GM12878 (cell line): Measurements from ENCODE around the gene ANXA9. TPM values are rescaled to one million over a fixed set of nuclear protein-coding genes. Genes with fewer than 3 reads are reported as not detected.

Source experiments
- ATAC-seq: fragments of 200-7000 bp; cut with Tn5 transposase; 3 replicates; pipeline ENCODE4 v1.9.1; 2020; ENCODE audit warnings: mild to moderate bottlenecking, moderate library complexity
- BruUV-seq: library from RNA; stranded (reverse); fragments of 400-500 nt; replicated peaks from 2 replicates; lab custom pipeline; 2021; lab: Mats Ljungman, UMichigan
- CTCF ChIA-PET: fragments of 300-600 bp; sonication (Branson Sonifier 250); formaldehyde crosslinking; extraction: SDS; loops from one replicate; lab custom pipeline; 2021; ENCODE audit warnings: inconsistent platforms; lab: Yijun Ruan, JAX
- POLR2A ChIA-PET: fragments of 350-600 bp; formaldehyde crosslinking; extraction: SDS; loops from one replicate; lab custom pipeline; 2021; ENCODE audit warnings: inconsistent platforms; lab: Charles Lee
- RAD21 ChIA-PET: fragments of 300-600 bp; sonication (Branson Sonifier 250); formaldehyde crosslinking; loops from one replicate; lab custom pipeline; 2023; ENCODE audit warnings: antibody characterized with exemption; ENCODE audit not compliant: unreplicated experiment; lab: Charles Lee
- SMC1A ChIA-PET: fragments of 300-600 bp; sonication (Branson Sonifier 250); formaldehyde crosslinking; loops from one replicate; lab custom pipeline; 2023; ENCODE audit not compliant: unreplicated experiment, uncharacterized antibody; lab: Charles Lee
- DNase-seq: peaks from one replicate; pipeline ENCODE4 v3.0.0-alpha.2; 2011; ENCODE audit warnings: low read depth, low spot score
- FAIRE-seq: peaks from 3 replicates; lab custom pipeline; 2011; peaks lifted over from hg19 to GRCh38; lab: Jason Lieb, UNC
- H2AFZ ChIP-seq: 2 replicates; pipeline ENCODE4 v1.6.0; 2011; ENCODE audit warnings: low read depth, low read length, control low read depth; ENCODE audit not compliant: control insufficient read depth
- H3K27ac ChIP-seq: 2 replicates; pipeline ENCODE4 v1.5.1; 2011; ENCODE audit warnings: control low read depth; ENCODE audit not compliant: control insufficient read depth, insufficient read depth
- H3K27me3 ChIP-seq, 2 experiments: replicated peaks in 1 of 2; 2 replicates each; pipeline versions ENCODE4 v1.6.0 to v1.6.1; 2011; ENCODE audit warnings: low read length in 1 of 2; ENCODE audit not compliant: control insufficient read depth in 2 of 2, insufficient read depth in 2 of 2
- H3K36me3 ChIP-seq, 2 experiments: 2 replicates each; pipeline ENCODE4 v1.5.1; 2011; ENCODE audit warnings: low read length in 1 of 2; ENCODE audit not compliant: control insufficient read depth in 2 of 2, insufficient read depth in 2 of 2
- H3K4me1 ChIP-seq: 2 replicates; pipeline ENCODE4 v1.6.1; 2011; ENCODE audit warnings: mild to moderate bottlenecking, low read length, moderate library complexity, mixed read lengths; ENCODE audit not compliant: control insufficient read depth, insufficient read depth
- H3K4me2 ChIP-seq: 2 replicates; pipeline ENCODE4 v1.6.0; 2011; ENCODE audit warnings: control low read depth; ENCODE audit not compliant: control insufficient read depth, insufficient read depth
- H3K4me3 ChIP-seq: fragments of 200-600 bp; sonication (generic); 2 replicates; pipeline ENCODE4 v1.5.1; 2016
- H3K79me2 ChIP-seq: 2 replicates; pipeline ENCODE4 v1.6.0; 2011; ENCODE audit warnings: low read length; ENCODE audit not compliant: control insufficient read depth, insufficient read depth
- H3K9ac ChIP-seq: 2 replicates; pipeline ENCODE4 v1.8.0; 2011; ENCODE audit warnings: low read length, control low read depth, mixed read lengths; ENCODE audit not compliant: control insufficient read depth, insufficient read depth
- H3K9me3 ChIP-seq: replicated peaks from 3 replicates; pipeline ENCODE4 v1.5.1; 2011; ENCODE audit warnings: mild to moderate bottlenecking, low read length; ENCODE audit not compliant: control insufficient read depth, insufficient read depth
- H4K20me1 ChIP-seq: 2 replicates; pipeline ENCODE4 v1.6.0; 2011; ENCODE audit not compliant: control insufficient read depth, insufficient read depth
- BRCA1 ChIP-seq: IDR thresholded peaks from 2 replicates; pipeline ENCODE4 v1.6.1; 2011; ENCODE audit warnings: low read depth, low read length, improper control_type of control experiment
- CBX3 ChIP-seq: fragments of 200-600 bp; sonication (generic); IDR thresholded peaks from 2 replicates; pipeline ENCODE4 v1.6.1; 2016; ENCODE audit warnings: low read depth, borderline replicate concordance
- DPF2 ChIP-seq: fragments of 450-650 bp; IDR thresholded peaks from 2 replicates; pipeline ENCODE4 v1.6.1; 2017; ENCODE audit warnings: mild to moderate bottlenecking
- HDAC6 ChIP-seq: fragments of 200-600 bp; sonication (generic); IDR thresholded peaks from one replicate; pipeline ENCODE4 v1.8.0; 2017; ENCODE audit warnings: antibody characterized with exemption; ENCODE audit not compliant: unreplicated experiment
- IKZF2 ChIP-seq, 2 experiments: fragments of 450-650 bp; IDR thresholded peaks; 2 replicates each; pipeline ENCODE4 v1.6.1; 2017; ENCODE audit warnings: mild to moderate bottlenecking in 2 of 2, moderate library complexity in 2 of 2
- MEF2A ChIP-seq: IDR thresholded peaks from 2 replicates; pipeline ENCODE4 v1.6.1; 2011; ENCODE audit warnings: low read depth, mild to moderate bottlenecking, low read length, moderate library complexity; ENCODE audit not compliant: insufficient read depth
- POLR2A ChIP-seq: IDR thresholded peaks from 2 replicates; pipeline ENCODE4 v1.6.1; 2011; ENCODE audit warnings: low read depth, mild to moderate bottlenecking, low read length
- POU2F2 ChIP-seq: IDR thresholded peaks from 3 replicates; pipeline ENCODE4 v1.6.1; 2011; ENCODE audit warnings: low read depth, mild to moderate bottlenecking, low read length, borderline replicate concordance
- RELA ChIP-seq: fragments of 450-650 bp; IDR thresholded peaks from 2 replicates; pipeline ENCODE4 v1.8.0; 2014; ENCODE audit warnings: borderline replicate concordance; ENCODE audit not compliant: partially characterized antibody
- SMAD1 ChIP-seq: fragments of 450-650 bp; IDR thresholded peaks from 2 replicates; pipeline ENCODE4 v1.6.1; 2018; ENCODE audit warnings: mild to moderate bottlenecking, low read depth; ENCODE audit not compliant: partially characterized antibody
- SMAD5 ChIP-seq: IDR thresholded peaks from 2 replicates; pipeline ENCODE4 v1.6.1; 2016; ENCODE audit warnings: antibody characterized with exemption, low read depth
- STAT3 ChIP-seq: IDR thresholded peaks from 2 replicates; pipeline ENCODE4 v1.6.1; 2011; ENCODE audit warnings: low read depth, low read length, improper control_type of control experiment
- WGBS: methylation state at CpG from one replicate; pipeline ENCODE4 v1.1.6; 2016; ENCODE audit warnings: low lambda C conversion rate; ENCODE audit not compliant: insufficient replicate concordance, insufficient coverage; ENCODE audit errors: missing lambda C conversion rate; 5-methylcytosine and 5-hydroxymethylcytosine counted together
- in situ Hi-C: fragments of 300-500 bp; cut with MboI; formaldehyde crosslinking; loops from 9 replicates; pipeline ENCODE4 v1.14.3; 2018; ENCODE audit warnings: mixed read lengths
- intact Hi-C: fragments of 100-400 bp; cut with micrococcal nuclease; formaldehyde crosslinking; loops from one replicate; pipeline ENCODE4 v1.14.2; 2022; ENCODE audit not compliant: unreplicated experiment
- polyA plus RNA-seq, 11 experiments: library from polyadenylated mRNA; depleted of rRNA in 4 of 11; unstranded in 6 of 11; stranded (reverse) in 5 of 11; fragments of >200 nt; fragmentation: Nextera tagmentation in 4 of 11; fragmentation: Illumina TruSeq in 1 of 11; extraction: Ambion mirVana in 4 of 11; extraction: Trizol in 1 of 11; gene quantifications; 1 replicate in 1 of 11; 2 replicates in 10 of 11; pipeline versions ENCODE4 v1.2.1 to v1.2.3, GENCODE V29; 2011 to 2016; ENCODE audit warnings: inconsistent platforms in 2 of 11, missing spikeins in 2 of 11, low read depth in 1 of 11
- total RNA-seq, 4 experiments: library from RNA; depleted of rRNA in 3 of 4; stranded (reverse); fragments of >200 nt in 3 of 4; fragmentation: Illumina TruSeq in 1 of 4; extraction: Trizol in 1 of 4; gene quantifications; 2 replicates each; pipeline versions ENCODE4 v1.2.1 to v1.2.3, GENCODE V29; 2013 to 2021
- TF ChIP-seq, protein P1 (sequence below): fragments of 450-650 bp; IDR thresholded peaks from 2 replicates; pipeline ENCODE4 v1.6.1; 2017; ENCODE audit warnings: low read depth, mild to moderate bottlenecking, moderate library complexity

Gene ANXA9
- total and polyA plus RNA-seq, 10 of the 15 experiments (the other 5 are each of a cell fraction or from before 2014, with no cell fraction given) = 0.04 to 0.43 (median 0.18) TPM; not detected in 4

DNA sequence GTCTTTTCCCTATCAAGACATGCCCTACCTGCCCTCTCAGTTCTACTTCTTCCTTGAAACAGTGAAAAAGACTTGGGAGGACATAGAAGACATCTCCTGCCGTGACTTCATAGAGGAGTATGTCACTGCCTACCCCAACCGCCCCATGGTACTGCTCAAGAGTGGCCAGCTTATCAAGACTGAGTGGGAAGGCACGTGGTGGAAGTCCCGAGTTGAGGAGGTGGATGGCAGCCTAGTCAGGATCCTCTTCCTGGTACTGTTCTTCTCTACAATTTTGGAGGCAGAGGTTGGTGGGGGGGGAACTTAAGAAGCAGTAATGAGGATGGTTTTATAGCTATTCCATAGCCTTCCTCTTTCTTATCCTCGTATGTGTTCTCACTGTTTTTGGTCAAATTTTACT, 37.2 kb upstream of the ANXA9 start:
- FAIRE-seq (no peak), ATAC-seq (no peak), DNase-seq (no peak)
- Histone ChIP-seq H3K27me3 (no peaks in the 10 kb centered on the region), H4K20me1 (no peaks in the 10 kb centered on the region), H3K27ac (no peak overlapping the region), H3K4me2 (no peak overlapping the region), H3K4me1 (no peaks in the 10 kb centered on the region), H3K4me3 (no peak overlapping the region), H3K36me3 (peaks cover 12 to 35% of the 10 kb centered on the region in 2 experiments), H3K9ac (no peak overlapping the region), H3K79me2 (no peaks in the 10 kb centered on the region), H2AFZ (no peak overlapping the region), H3K9me3 (no peaks in the 10 kb centered on the region)
- intact Hi-C loops = no loop called here
- in situ Hi-C loops = no loop called here
- ChIA-PET RAD21 (no interaction called here), SMC1A (no interaction called here), POLR2A (no interaction called here), CTCF (no interaction called here)
- BruUV-seq = no TSS peak
- no peak for TF ChIP-seq STAT3
- TF ChIP-seq IKZF2 (IDR thresholded peaks at IDR 0.05) = no peak
- TF ChIP-seq POU2F2 = no peak
- TF ChIP-seq CBX3 = no peak
- TF ChIP-seq BRCA1 = no peak
- no peak for TF ChIP-seq SMAD1
- no peak for TF ChIP-seq DPF2
- TF ChIP-seq MEF2A = no peak
- no peak for TF ChIP-seq SMAD5
- TF ChIP-seq HDAC6 = no peak
- TF ChIP-seq RELA = no peak
- TF ChIP-seq POLR2A = no peak
- TF ChIP-seq, protein P1, sequence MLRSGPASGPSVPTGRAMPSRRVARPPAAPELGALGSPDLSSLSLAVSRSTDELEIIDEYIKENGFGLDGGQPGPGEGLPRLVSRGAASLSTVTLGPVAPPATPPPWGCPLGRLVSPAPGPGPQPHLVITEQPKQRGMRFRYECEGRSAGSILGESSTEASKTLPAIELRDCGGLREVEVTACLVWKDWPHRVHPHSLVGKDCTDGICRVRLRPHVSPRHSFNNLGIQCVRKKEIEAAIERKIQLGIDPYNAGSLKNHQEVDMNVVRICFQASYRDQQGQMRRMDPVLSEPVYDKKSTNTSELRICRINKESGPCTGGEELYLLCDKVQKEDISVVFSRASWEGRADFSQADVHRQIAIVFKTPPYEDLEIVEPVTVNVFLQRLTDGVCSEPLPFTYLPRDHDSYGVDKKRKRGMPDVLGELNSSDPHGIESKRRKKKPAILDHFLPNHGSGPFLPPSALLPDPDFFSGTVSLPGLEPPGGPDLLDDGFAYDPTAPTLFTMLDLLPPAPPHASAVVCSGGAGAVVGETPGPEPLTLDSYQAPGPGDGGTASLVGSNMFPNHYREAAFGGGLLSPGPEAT = no peak
- WGBS = 69% methylated on average over 5 of the region's 5 CpGs
